ENCODE measurements around the gene YEATS2. TPM values are rescaled to one million over a fixed set of nuclear protein-coding genes. Genes with fewer than 3 reads are reported as not detected.

The YEATS2 gene
- total RNA-seq, 2 experiments from 2014 or later, result 68.2 to 77.2 TPM

GRCh38 chr3:183808355-183808754, 110.8 kb downstream of the YEATS2 start:
- ChIA-PET CTCF (ENCODE audit: unreplicated experiment) (no interaction called here), POLR2A (interaction anchor here (1.0 kb wide), 1 partner anchor 34 kb away, joined by 3 read pairs; no protein-coding TSS in a partner anchor)
- Histone ChIP-seq H3K9me2 (ENCODE audit: insufficient read depth, low read length) (no peaks in the 10 kb centered on the region), H3K9me3 (ENCODE audit: low read length) (no peaks in the 10 kb centered on the region), H3K4me1 (ENCODE audit: insufficient read depth, low read length, poor library complexity, severe bottlenecking) (no peaks in the 10 kb centered on the region), H3K4me3 (ENCODE audit: low read depth, low read length, poor library complexity, severe bottlenecking) (no peak overlapping the region), H2AFZ (ENCODE audit: low read length) (no peak overlapping the region), H3K79me2 (ENCODE audit: insufficient read depth, low read depth, low read length) (no peaks in the 10 kb centered on the region), H3K4me2 (ENCODE audit: low read length) (no peak overlapping the region), H3K27ac (ENCODE audit: low read depth, low read length, poor library complexity, severe bottlenecking) (no peak overlapping the region), H3K36me3 (ENCODE audit: insufficient read depth, low read length) (peaks cover 94% of the 10 kb centered on the region), H4K20me1 (ENCODE audit: insufficient read depth, low read length) (no peaks in the 10 kb centered on the region)
- no peak for TF ChIP-seq CTCF (conservative IDR thresholded peaks at IDR 0.05; ENCODE audit: low read length)
- TF ChIP-seq EZH2phosphoT487 (IDR thresholded peaks at IDR 0.05; ENCODE audit: borderline replicate concordance, low read depth, low read length), result no peak
- intact Hi-C loops (cut with micrococcal nuclease; ENCODE audit: unreplicated experiment), result no loop called here
- DNase-seq (ENCODE audit: low spot score), result no peak
- no TSS peak for BruUV-seq (replicated peaks)

DNA sequence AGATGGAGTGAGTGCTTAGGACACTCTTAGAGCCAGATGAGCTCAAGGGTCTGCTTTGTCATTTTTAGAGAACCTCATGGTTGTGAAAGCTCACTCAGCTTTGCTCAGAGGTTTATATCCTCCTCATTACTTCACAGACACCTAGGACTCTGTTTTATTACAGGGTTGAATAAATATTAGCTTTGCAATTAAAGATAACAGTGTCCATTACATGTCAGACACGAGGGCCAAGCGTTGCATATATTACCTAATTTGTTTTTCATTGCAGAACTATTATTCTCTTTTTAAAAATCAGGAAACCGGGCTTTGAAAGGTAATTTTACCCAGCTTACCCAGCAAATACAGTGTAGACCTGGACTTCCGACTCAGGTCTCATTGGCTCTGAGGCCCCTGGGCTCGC, 111.7 kb downstream of the YEATS2 start:
- Histone ChIP-seq H3K9me3 (ENCODE audit: low read length) (no peaks in the 10 kb centered on the region), H3K79me2 (ENCODE audit: insufficient read depth, low read depth, low read length) (no peaks in the 10 kb centered on the region), H3K9me2 (ENCODE audit: insufficient read depth, low read length) (no peaks in the 10 kb centered on the region), H4K20me1 (ENCODE audit: insufficient read depth, low read length) (no peaks in the 10 kb centered on the region), H3K4me2 (ENCODE audit: low read length) (no peak overlapping the region), H3K36me3 (ENCODE audit: insufficient read depth, low read length) (peaks cover 85% of the 10 kb centered on the region), H2AFZ (ENCODE audit: low read length) (no peak overlapping the region), H3K27ac (ENCODE audit: low read depth, low read length, poor library complexity, severe bottlenecking) (no peak overlapping the region), H3K4me1 (ENCODE audit: insufficient read depth, low read length, poor library complexity, severe bottlenecking) (peaks cover 2% of the 10 kb centered on the region), H3K4me3 (ENCODE audit: low read depth, low read length, poor library complexity, severe bottlenecking) (no peak overlapping the region)
- intact Hi-C loops (cut with micrococcal nuclease; ENCODE audit: unreplicated experiment), result no loop called here
- POLR2A ChIA-PET, result interaction anchor here (1.0 kb wide), 1 partner anchor 33 kb away, joined by 3 read pairs; no protein-coding TSS in a partner anchor
- CTCF ChIA-PET (ENCODE audit: unreplicated experiment), result no interaction called here
- no TSS peak for BruUV-seq (replicated peaks)
- TF ChIP-seq EZH2phosphoT487 (IDR thresholded peaks at IDR 0.05; ENCODE audit: borderline replicate concordance, low read depth, low read length) (no peak), CTCF (conservative IDR thresholded peaks at IDR 0.05; ENCODE audit: low read length) (no peak)
- DNase-seq (ENCODE audit: low spot score), result no peak

- no peak for DNase-seq (ENCODE audit: low spot score)
- Histone ChIP-seq H3K9me3 (ENCODE audit: low read length) (no peaks in the 10 kb centered on the region), H3K4me2 (ENCODE audit: low read length) (no peak overlapping the region), H3K4me1 (ENCODE audit: insufficient read depth, low read length, poor library complexity, severe bottlenecking) (peaks cover 18% of the 10 kb centered on the region), H3K9me2 (ENCODE audit: insufficient read depth, low read length) (no peaks in the 10 kb centered on the region), H3K79me2 (ENCODE audit: insufficient read depth, low read depth, low read length) (no peaks in the 10 kb centered on the region), H3K36me3 (ENCODE audit: insufficient read depth, low read length) (peaks cover 69% of the 10 kb centered on the region), H2AFZ (ENCODE audit: low read length) (no peak overlapping the region), H3K4me3 (ENCODE audit: low read depth, low read length, poor library complexity, severe bottlenecking) (no peak overlapping the region), H4K20me1 (ENCODE audit: insufficient read depth, low read length) (no peaks in the 10 kb centered on the region), H3K27ac (ENCODE audit: low read depth, low read length, poor library complexity, severe bottlenecking) (no peak overlapping the region)
- CTCF ChIA-PET (ENCODE audit: unreplicated experiment), result no interaction called here
- no TSS peak for BruUV-seq (replicated peaks)
- TF ChIP-seq EZH2phosphoT487 (IDR thresholded peaks at IDR 0.05; ENCODE audit: borderline replicate concordance, low read depth, low read length) (no peak), CTCF (conservative IDR thresholded peaks at IDR 0.05; ENCODE audit: low read length) (no peak)
- intact Hi-C loops (cut with micrococcal nuclease; ENCODE audit: unreplicated experiment), result no loop called here
- POLR2A ChIA-PET, result no interaction called here
Observed at GRCh38 chr3:183810643-183811594, 113.3 kb downstream of the YEATS2 start.

Measured in OCI-LY7 (cell line).